Activated gamma-delta T cell treated with anti-CD3 and anti-CD28 coated beads, Interleukin-2, amount 50 U/mL, for 16 hours (primary cell): ENCODE measurements around the gene CD2AP.
"Not testable (repeated sequence)": the region's sequence is repeated elsewhere in the genome, so short reads cannot be mapped to it uniquely, and the experiment has no call there.

ENCODE experiments used
- DNase-seq: peaks from one replicate; pipeline ENCODE4 v3.0.0-alpha.2; 2020; ENCODE audit warnings: low read depth

CD2AP gene

DNA sequence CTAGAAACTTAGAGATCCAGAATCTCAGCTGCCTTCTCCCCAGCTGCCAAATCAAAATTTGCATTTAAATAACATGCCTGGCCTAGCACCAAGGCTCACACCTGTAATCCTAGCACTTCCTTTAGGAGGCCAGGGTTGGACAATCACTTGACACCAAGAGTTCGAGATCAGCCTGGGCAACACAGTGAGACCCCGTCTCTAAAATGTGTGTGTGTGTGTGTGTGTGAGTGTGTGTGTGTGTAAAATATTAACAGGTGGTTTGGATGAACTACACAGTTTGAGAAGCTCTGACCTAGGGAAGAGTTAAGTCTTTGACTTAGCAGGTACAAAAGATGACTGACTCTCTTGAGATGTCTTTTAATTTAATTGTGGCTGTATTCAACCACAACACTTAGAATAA, 20.2 kb upstream of the CD2AP start:
- no peak for DNase-seq

DNA sequence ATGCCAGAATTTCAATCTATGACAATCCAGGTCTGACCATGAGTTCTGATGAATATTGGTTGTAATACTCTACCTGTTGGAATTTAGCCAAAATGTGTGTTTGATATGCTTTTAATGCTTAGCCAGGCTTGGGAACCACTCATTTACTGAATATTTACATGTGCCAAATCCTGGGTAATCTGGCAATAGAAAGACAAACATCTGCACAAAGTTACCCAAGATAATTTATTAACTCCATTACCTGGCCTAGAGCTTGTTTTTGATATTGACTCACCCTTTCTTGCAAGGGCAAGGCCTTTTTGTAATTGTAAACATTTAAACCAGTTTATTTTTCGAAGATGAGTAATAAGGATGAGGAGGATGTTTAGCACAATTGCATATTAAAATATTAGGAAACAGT, 13.5 kb upstream of the CD2AP start:
- DNase-seq = no peak

- DNase-seq = no peak
Measured at GRCh38 chr6:47465117-47465516, 12.5 kb upstream of the CD2AP start.

DNA sequence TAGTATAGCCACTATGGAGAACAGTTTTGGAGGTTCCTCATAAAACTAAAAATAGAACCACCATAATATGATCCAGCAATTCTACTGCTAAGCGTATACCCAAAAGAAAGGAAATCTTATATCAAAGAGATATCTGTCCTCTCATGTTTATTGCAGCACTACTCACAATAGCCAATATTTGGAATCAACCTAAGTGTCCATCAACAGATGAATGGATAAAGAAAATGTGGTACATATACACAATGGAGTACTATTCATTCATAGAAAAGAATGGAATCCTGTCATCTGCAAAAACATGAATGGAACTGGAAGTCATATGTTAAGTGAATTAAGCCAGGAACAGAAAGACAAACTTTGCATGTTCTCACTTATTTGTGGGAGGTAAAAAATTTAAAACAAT, 5.7 kb upstream of the CD2AP start:
- DNase-seq = no peak

DNA sequence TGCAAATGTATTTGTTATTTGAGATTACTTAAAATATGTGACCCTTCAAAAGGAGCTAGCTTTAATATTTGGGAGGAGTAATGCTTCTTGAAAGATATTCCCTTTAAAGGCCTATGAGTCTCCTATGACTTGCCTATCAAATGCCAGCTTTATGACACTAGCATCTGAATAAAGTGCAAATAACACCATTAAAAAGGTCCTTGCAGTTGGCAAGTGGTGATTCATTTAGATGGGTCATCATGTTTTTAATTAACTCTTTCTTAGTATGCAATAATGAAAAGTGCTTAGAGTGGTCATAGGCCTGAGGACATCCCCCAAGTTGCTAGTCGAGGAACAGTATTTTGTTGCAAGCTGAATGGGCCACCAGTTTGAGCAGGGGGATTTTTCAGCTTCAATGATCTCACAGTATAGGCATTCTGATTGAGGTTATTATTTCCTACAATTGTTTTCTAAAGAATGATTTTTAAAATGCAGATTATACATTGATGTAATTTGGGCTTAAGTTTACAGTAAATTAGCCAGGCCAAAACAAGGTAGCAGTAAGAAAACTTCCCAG, 3.7 kb upstream of the CD2AP start:
- DNase-seq = no peak

DNA sequence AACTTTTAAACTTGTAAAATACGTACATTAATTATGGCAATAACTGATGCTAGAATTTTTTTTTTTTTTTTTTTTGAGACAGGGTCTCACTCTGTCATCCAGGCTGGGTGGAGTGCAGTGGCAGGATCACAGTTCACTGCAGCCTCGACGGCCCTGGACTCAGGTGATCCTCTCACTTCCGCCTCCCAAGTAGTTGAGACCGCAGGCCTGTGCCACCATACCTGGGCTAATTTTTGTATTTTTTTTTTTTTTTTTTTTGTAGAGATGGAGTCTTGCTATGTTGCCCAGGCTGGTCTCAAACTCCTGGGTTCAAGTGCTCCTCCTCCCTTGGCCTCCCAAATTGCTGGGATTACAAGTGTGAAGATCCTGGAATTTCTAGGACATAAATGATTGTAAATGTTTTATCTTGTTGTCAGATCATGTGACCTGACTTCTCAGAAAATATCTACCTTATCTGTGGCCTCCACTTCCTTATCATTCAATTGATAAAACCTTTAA, 2.2 kb upstream of the CD2AP start:
- DNase-seq = no peak

GRCh38 chr6:47476781-47477496, 650 bp upstream of the CD2AP start:
- no peak for DNase-seq

- no peak for DNase-seq
Measured at GRCh38 chr6:47478233-47479139, 897 bp downstream of the CD2AP start.

GRCh38 chr6:47479140-47479508, 1.5 kb downstream of the CD2AP start:
- DNase-seq = no peak

DNA sequence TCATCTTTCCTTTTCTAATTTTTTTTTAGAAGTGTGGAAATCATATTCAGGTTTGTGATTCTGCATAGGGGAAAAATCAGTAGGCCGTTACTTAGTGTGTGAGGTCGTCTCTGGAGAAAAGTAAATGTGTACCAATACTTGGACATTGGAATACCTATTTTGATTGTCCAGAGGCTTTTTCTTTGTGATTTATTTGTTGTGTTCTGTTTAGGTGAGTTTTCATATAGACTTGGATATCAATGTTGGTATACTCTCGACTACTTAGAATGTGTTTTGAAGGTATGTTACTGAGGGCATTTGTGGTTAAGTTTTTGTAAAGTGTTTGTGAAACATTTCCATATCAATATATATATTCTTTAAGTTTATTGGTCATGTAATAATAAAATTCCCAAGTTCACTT, 2.3 kb downstream of the CD2AP start:
- no peak for DNase-seq

DNA sequence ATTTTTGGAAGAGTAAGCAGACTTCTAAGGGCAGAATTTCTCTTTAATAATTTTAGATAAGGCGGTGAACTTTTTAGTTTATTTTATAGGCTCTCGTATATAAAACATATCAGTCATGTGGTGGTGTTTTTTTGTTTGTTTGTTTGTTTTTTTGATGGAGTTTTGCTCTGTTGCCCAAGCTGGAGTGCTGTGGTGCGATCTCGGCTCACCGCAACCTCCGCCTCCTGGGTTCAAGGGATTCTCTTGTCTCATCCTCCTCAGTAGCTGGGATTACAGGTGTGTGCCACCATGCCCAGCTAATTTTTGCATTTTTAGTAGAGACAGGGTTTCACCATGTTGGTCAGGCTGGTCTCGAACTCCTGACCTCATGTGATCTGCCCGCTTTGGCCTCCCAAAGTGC, 3.6 kb downstream of the CD2AP start:
- not testable (repeated sequence) for DNase-seq

DNA sequence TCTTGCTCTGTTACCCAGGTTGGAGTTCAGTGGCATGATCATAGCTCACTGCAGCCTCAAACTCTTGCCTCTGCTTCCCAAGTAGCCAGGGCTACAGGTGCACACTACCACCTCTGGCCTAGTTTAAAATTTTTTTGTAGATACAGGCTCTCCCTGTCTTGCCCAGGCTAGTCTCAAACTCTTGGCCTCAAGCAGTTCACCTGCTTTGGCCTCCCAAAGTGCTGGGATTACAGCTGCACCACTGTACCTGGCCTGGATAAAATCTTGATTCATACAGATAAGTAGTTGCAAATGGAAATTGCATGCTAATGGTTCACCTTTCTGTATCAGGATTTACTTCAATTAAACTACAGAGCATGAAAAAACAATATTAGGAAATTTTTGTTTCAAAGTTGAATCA, 4.2 kb downstream of the CD2AP start:
- no peak for DNase-seq

DNA sequence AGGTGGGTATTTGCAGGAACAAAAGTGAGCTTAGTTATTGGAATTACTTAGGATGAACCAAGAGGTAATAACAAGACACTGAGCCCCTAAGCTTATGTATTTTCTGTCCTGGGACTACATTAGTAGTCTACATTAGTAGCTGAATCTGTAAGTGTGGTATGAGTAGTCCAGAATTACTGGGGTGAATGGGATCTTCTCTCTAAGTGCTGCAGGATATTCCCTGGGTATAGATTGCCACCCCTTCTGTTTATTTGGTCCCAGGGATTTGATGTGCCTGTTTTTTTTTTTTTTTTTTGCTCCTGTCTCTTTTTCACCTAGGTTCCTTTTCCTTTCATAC, 5.9 kb downstream of the CD2AP start:
- DNase-seq = no peak

GRCh38 chr6:47483853-47484546, 6.4 kb downstream of the CD2AP start:
- DNase-seq = no peak

DNA sequence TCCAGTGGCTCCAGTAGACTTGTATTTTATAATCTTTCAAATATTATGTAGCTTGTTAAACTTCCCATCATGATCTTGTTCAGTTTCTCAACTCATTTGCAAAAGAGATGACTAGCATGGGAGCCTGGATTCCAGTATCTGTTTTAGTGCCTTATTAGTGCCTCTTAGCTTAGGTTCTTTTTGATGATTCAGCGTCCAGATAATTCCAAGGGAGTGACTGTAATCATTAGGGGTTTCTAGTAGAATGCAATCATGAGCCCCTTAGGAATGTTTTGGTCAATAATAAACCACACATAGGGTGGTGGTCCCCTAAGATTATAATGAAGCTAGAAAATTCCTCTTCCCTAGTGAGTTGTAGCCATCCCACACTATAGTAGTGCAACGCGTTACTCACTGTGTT, 7.0 kb downstream of the CD2AP start:
- no peak for DNase-seq

DNA sequence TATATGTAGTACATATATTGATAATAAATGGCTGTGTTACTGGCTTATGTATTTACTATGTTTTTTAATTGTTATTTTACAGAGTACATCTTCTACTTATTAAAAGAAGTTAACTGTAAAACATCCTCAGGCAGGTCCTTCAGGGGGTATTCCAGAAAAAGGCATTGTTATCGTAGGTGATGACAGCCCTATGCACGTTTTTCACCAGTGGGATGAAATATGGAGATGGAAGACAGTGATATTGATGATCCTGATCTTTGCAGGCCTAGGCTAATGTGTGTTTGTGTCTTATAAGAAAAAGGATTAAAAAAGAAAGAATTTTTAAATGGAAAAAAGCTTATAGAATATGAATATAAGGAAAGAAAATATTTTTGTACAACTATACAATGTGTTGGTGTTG, 7.5 kb downstream of the CD2AP start:
- DNase-seq = no peak

DNA sequence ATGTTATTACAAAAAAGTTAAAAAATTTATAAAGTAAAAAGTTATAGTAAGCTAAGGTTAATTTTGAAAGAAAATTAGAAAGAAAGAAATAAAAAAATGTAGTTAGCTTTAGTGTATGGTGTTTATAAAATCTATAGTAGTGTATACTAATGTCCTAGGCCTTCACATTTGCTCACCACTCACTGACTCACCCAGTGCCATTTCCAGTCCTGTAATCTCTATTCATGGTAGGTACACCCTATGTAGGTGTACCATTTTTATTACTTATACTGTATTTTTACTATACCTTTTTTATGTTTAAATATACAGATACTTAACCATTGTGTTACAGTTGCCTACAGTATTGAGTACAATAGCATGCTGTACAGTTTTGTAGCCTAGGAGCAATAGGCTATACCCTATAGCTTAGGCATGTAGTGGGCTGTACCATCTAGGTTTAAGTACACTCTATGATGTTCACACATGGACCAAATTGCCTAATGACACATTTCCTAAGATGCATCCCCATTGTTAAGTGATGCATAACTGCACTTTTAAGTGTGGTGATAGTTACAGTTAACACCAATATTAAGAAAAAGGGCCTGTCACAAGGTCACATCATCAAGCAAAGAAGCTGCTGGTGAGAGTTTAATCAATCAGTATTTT, 8.0 kb downstream of the CD2AP start:
- DNase-seq = no peak

- DNase-seq = no peak
Measured at GRCh38 chr6:47489995-47490394, 12.4 kb downstream of the CD2AP start.

DNA sequence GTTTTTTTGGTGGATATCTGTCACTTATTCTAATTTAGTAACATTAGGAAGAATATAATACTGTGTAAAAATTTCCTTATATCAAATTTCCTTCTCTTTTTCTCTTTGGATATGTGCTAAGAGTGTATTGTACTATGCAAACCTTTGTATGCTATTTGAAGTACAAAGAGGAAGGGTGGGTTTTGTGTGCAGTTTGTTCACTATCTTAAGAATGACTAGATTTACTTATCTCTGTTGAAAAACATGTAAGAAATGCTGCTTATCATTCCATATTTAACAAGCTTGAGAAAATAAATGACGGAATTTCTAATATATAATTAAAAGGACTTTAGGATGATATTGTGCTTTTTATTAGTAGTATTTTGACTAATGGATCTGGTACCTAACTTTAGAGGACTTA, 13.1 kb downstream of the CD2AP start:
- no peak for DNase-seq

- DNase-seq = no peak
Measured at GRCh38 chr6:47492355-47492754, 14.8 kb downstream of the CD2AP start.

DNA sequence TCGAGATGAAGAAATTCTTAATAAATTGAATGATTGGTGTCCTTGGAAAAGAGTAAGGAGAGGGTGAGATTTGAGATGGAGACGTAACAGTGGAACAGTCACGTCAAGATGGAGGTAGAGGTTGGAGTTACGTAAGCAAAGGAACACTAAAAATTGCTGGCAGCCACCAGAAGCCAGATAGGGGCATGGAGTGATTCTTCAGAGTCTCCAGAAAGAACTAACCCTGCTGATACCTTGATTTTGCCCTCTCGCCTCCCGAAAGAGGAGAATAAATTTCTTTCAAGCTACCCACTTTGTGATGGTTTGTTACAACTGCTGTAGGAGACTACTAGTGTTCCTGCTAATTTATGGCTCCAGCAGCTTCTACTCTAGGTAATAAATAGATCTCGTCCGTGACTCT, 17.6 kb downstream of the CD2AP start:
- no peak for DNase-seq

- no peak for DNase-seq
Measured at GRCh38 chr6:47495954-47496545, 18.5 kb downstream of the CD2AP start.
